ENCODE data around the gene PCDHB11.
A peak's percentile ranks its signal among the peaks of the same experiment; 100 is the strongest.
"Not testable (repeated sequence)": the region's sequence is repeated elsewhere in the genome, so short reads cannot be mapped to it uniquely, and the experiment has no call there.

Gene PCDHB11

DNA sequence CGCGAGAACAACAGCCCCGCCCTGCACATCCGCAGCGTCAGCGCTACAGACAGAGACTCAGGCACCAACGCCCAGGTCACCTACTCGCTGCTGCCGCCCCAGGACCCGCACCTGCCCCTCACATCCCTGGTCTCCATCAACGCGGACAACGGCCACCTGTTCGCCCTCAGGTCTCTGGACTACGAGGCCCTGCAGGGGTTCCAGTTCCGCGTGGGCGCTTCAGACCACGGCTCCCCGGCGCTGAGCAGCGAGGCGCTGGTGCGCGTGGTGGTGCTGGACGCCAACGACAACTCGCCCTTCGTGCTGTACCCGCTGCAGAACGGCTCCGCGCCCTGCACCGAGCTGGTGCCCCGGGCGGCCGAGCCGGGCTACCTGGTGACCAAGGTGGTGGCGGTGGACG is 16.1 kb downstream of the PCDHB11 start:
- in situ Hi-C loops (cut with MboI; ENCODE audit: low sequenced_read_pairs, unreplicated experiment) = not testable (repeated sequence)

DNA sequence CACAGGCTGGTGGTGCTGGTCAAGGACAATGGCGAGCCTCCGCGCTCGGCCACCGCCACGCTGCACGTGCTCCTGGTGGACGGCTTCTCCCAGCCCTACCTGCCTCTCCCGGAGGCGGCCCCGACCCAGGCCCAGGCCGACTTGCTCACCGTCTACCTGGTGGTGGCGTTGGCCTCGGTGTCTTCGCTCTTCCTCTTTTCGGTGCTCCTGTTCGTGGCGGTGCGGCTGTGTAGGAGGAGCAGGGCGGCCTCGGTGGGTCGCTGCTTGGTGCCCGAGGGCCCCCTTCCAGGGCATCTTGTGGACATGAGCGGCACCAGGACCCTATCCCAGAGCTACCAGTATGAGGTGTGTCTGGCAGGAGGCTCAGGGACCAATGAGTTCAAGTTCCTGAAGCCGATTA is 16.6 kb downstream of the PCDHB11 start:
- in situ Hi-C loops (cut with MboI; ENCODE audit: low sequenced_read_pairs, unreplicated experiment); DNase-seq (ENCODE audit: low spot score): not testable (repeated sequence)

More for the DNA sequence above, 16.1 kb downstream of the PCDHB11 start:
- not testable (repeated sequence) for DNase-seq (ENCODE audit: low spot score)

- DNase-seq (ENCODE audit: low spot score) = no peak
- in situ Hi-C loops (cut with MboI; ENCODE audit: low sequenced_read_pairs, unreplicated experiment) = no loop called here
Measured at GRCh38 chr5:141223112-141223783, 23.8 kb downstream of the PCDHB11 start, which contains the start of gene PCDHB14. TSS of gene PCDHB14 (plus strand) at chr5:141223343. CDS start at chr5:141223506, 163 bp downstream.

GRCh38 chr5:141224844-141225243 is 25.4 kb downstream of the PCDHB11 start:
- in situ Hi-C loops (cut with MboI; ENCODE audit: low sequenced_read_pairs, unreplicated experiment); DNase-seq (ENCODE audit: low spot score): not testable (repeated sequence)

More at GRCh38 chr5:141223112-141223783, 23.8 kb downstream of the PCDHB11 start, which contains the start of gene PCDHB14:
- TF ChIP-seq, protein P1, sequence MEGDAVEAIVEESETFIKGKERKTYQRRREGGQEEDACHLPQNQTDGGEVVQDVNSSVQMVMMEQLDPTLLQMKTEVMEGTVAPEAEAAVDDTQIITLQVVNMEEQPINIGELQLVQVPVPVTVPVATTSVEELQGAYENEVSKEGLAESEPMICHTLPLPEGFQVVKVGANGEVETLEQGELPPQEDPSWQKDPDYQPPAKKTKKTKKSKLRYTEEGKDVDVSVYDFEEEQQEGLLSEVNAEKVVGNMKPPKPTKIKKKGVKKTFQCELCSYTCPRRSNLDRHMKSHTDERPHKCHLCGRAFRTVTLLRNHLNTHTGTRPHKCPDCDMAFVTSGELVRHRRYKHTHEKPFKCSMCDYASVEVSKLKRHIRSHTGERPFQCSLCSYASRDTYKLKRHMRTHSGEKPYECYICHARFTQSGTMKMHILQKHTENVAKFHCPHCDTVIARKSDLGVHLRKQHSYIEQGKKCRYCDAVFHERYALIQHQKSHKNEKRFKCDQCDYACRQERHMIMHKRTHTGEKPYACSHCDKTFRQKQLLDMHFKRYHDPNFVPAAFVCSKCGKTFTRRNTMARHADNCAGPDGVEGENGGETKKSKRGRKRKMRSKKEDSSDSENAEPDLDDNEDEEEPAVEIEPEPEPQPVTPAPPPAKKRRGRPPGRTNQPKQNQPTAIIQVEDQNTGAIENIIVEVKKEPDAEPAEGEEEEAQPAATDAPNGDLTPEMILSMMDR (IDR thresholded peaks at IDR 0.05; ENCODE audit: borderline replicate concordance, control extremely low read depth, extremely low read depth, insufficient read depth, missing control alignments) = no peak

GRCh38 chr5:141225421-141225820 is 26.0 kb downstream of the PCDHB11 start:
- in situ Hi-C loops (cut with MboI; ENCODE audit: low sequenced_read_pairs, unreplicated experiment); DNase-seq (ENCODE audit: low spot score): not testable (repeated sequence)

- in situ Hi-C loops (cut with MboI; ENCODE audit: low sequenced_read_pairs, unreplicated experiment) = no loop called here
- DNase-seq (ENCODE audit: low spot score) = no peak
- TF ChIP-seq, protein P1 (IDR thresholded peaks at IDR 0.05; ENCODE audit: borderline replicate concordance, control extremely low read depth, extremely low read depth, insufficient read depth, missing control alignments) = peak; percentile 4
Measured at GRCh38 chr5:141234109-141234667, 34.8 kb downstream of the PCDHB11 start.

- in situ Hi-C loops (cut with MboI; ENCODE audit: low sequenced_read_pairs, unreplicated experiment); DNase-seq (ENCODE audit: low spot score): not testable (repeated sequence)
Measured at GRCh38 chr5:141235922-141236321, 36.5 kb downstream of the PCDHB11 start.

- in situ Hi-C loops (cut with MboI; ENCODE audit: low sequenced_read_pairs, unreplicated experiment) = no loop called here
- TF ChIP-seq, protein P1 (IDR thresholded peaks at IDR 0.05; ENCODE audit: borderline replicate concordance, control extremely low read depth, extremely low read depth, insufficient read depth, missing control alignments) = no peak
- DNase-seq (ENCODE audit: low spot score) = no peak
Measured at GRCh38 chr5:141236516-141237313, 37.3 kb downstream of the PCDHB11 start.

DNA sequence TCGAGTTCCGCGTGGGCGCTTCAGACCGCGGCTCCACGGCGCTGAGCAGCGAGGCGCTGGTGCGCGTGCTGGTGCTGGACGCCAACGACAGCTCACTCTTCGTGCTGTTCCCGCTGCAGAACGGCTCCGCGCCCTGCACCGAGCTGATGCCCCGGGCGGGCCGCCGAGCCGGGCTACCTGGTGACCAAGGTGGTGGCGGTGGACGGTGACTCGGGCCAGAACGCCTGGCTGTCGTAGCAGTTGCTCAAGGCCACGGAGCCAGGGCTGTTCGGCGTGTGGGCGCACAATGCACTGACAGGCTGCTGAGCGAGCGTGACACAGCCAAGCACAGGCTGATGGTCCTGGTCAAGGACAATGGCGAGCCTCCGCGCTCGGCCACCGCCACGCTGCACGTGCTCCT is 42.1 kb downstream of the PCDHB11 start:
- no peak for DNase-seq (ENCODE audit: low spot score)
- in situ Hi-C loops (cut with MboI; ENCODE audit: low sequenced_read_pairs, unreplicated experiment) = no loop called here
- TF ChIP-seq, protein P1 (IDR thresholded peaks at IDR 0.05; ENCODE audit: borderline replicate concordance, control extremely low read depth, extremely low read depth, insufficient read depth, missing control alignments) = no peak
